Hematopoietic multipotent progenitor cell treated with erythropoietin and hydrocortisone succinate and interleukin-3 and kit ligand, for 15 days (in vitro differentiated cells): ENCODE measurements around the gene NUMA1.

Source experiments
- DNase-seq: peaks from one replicate; pipeline ENCODE4 v3.0.0-alpha.2; 2015; ENCODE audit warnings: low spot score

Gene NUMA1

GRCh38 chr11:72102946-72103753 is 22.8 kb upstream of the NUMA1 start, which contains the start of gene LAMTOR1:
LAMTOR1 (minus strand) TSS chr11:72103297; CDS start chr11:72103224, 73 bp downstream.
- peak; percentile 99 for DNase-seq

- no peak for DNase-seq
These were observed 22.2 kb upstream of the NUMA1 start for GRCh38 chr11:72102631-72102945.

- DNase-seq: no peak
These were observed 21.8 kb upstream of the NUMA1 start for GRCh38 chr11:72102162-72102561.

- no peak for DNase-seq
These were observed 20.1 kb upstream of the NUMA1 start for GRCh38 chr11:72100462-72100861.

- no peak for DNase-seq
These were observed 19.7 kb upstream of the NUMA1 start for GRCh38 chr11:72100009-72100408.

- DNase-seq: no peak
These were observed 18.4 kb upstream of the NUMA1 start for GRCh38 chr11:72098741-72099140.

GRCh38 chr11:72091292-72091691 is 10.9 kb upstream of the NUMA1 start:
- DNase-seq: peak; percentile 73

- DNase-seq: no peak
These were observed 7.9 kb upstream of the NUMA1 start for GRCh38 chr11:72088076-72088808.

GRCh38 chr11:72085621-72086351 is 5.4 kb upstream of the NUMA1 start:
- no peak for DNase-seq

- no peak for DNase-seq
These were observed 4.6 kb upstream of the NUMA1 start for GRCh38 chr11:72084965-72085364.

GRCh38 chr11:72084076-72084475 is 3.7 kb upstream of the NUMA1 start:
- DNase-seq: no peak

- DNase-seq: no peak
These were observed 3.1 kb upstream of the NUMA1 start for GRCh38 chr11:72083414-72083813.

GRCh38 chr11:72081821-72082453 is 1.6 kb upstream of the NUMA1 start:
- no peak for DNase-seq

- no peak for DNase-seq
These were observed 872 bp upstream of the NUMA1 start for GRCh38 chr11:72081184-72081644.

- peak; percentile 47 for DNase-seq
These were observed 470 bp downstream of the NUMA1 start for GRCh38 chr11:72079819-72080325.

GRCh38 chr11:72078477-72078876 is 1.9 kb downstream of the NUMA1 start:
- no peak for DNase-seq

- DNase-seq: no peak
These were observed 4.6 kb downstream of the NUMA1 start for GRCh38 chr11:72075756-72076155.

- DNase-seq: no peak
These were observed 5.2 kb downstream of the NUMA1 start for GRCh38 chr11:72075109-72075508.

GRCh38 chr11:72072348-72072747 is 8.0 kb downstream of the NUMA1 start:
- no peak for DNase-seq

GRCh38 chr11:72070491-72070890 is 9.9 kb downstream of the NUMA1 start:
- DNase-seq: no peak

- peak; percentile 69 for DNase-seq
These were observed 10.5 kb downstream of the NUMA1 start for GRCh38 chr11:72069787-72070251.

GRCh38 chr11:72069200-72069599 is 11.1 kb downstream of the NUMA1 start:
- DNase-seq: no peak
